GM12864 (cell line): ENCODE results near the gene MYO7B.

Experiments used
- DNase-seq: peaks from one replicate; pipeline ENCODE4 v3.0.0-alpha.2; 2011; ENCODE audit warnings: low read depth
- H3K4me3 ChIP-seq: 2 replicates; pipeline ENCODE4 v1.5.1; 2011; ENCODE audit warnings: mild to moderate bottlenecking, low read depth, low read length, control low read depth
- CTCF ChIP-seq: IDR thresholded peaks from 2 replicates; pipeline ENCODE4 v1.5.1; 2011; ENCODE audit warnings: low read depth, mild to moderate bottlenecking, moderate library complexity, low read length, control low read depth, inconsistent platforms; ENCODE audit errors: missing control alignments

MYO7B gene

GRCh38 chr2:127630864-127631540 is 95.5 kb downstream of the MYO7B start:
- no peak overlapping the region for H3K4me3 ChIP-seq
- no peak for DNase-seq
- TF ChIP-seq CTCF = no peak

- H3K4me3 ChIP-seq = no peak overlapping the region
- TF ChIP-seq CTCF = no peak
- DNase-seq = no peak
These were observed 96.1 kb downstream of the MYO7B start for GRCh38 chr2:127631541-127631996.

- no peak for TF ChIP-seq CTCF
These were observed 96.6 kb downstream of the MYO7B start for GRCh38 chr2:127631997-127632581.

GRCh38 chr2:127632592-127633489 is 97.4 kb downstream of the MYO7B start:
- no peak for TF ChIP-seq CTCF
- DNase-seq = no peak
- H3K4me3 ChIP-seq = no peak overlapping the region

More at GRCh38 chr2:127631997-127632581, 96.6 kb downstream of the MYO7B start:
- no peak for DNase-seq
- H3K4me3 ChIP-seq = no peak overlapping the region

- no peak for DNase-seq
- H3K4me3 ChIP-seq = no peak overlapping the region
- TF ChIP-seq CTCF = no peak
These were observed 98.1 kb downstream of the MYO7B start for GRCh38 chr2:127633556-127634065.

GRCh38 chr2:127634066-127634617 is 98.7 kb downstream of the MYO7B start:
- no peak for DNase-seq
- no peak for TF ChIP-seq CTCF
- H3K4me3 ChIP-seq = no peak overlapping the region
